PC-9 (cell line): Measurements from ENCODE around the gene GATD1.

Experiments
- CTCF ChIP-seq: fragments of 200-600 bp; sonication (generic); conservative IDR thresholded peaks from 2 replicates; pipeline ENCODE4 v1.6.1; 2017; ENCODE audit warnings: mixed run types, antibody characterized with exemption, mild to moderate bottlenecking, moderate library complexity
- EZH2 ChIP-seq: fragments of 200-600 bp; sonication (generic); IDR thresholded peaks from 2 replicates; pipeline ENCODE4 v1.8.0; 2017; ENCODE audit warnings: antibody characterized with exemption, low read depth

GRCh38 chr11:788953-789940, 12.0 kb upstream of the GATD1 start:
- no peak for TF ChIP-seq EZH2
- no peak for TF ChIP-seq CTCF
